ENCODE data around the gene FAM120C. TPM values are rescaled to one million over a fixed set of nuclear protein-coding genes. Genes with fewer than 3 reads are reported as not detected.

Gene FAM120C
- total RNA-seq, 1 donor from 2014 or later: 5.6 TPM

DNA sequence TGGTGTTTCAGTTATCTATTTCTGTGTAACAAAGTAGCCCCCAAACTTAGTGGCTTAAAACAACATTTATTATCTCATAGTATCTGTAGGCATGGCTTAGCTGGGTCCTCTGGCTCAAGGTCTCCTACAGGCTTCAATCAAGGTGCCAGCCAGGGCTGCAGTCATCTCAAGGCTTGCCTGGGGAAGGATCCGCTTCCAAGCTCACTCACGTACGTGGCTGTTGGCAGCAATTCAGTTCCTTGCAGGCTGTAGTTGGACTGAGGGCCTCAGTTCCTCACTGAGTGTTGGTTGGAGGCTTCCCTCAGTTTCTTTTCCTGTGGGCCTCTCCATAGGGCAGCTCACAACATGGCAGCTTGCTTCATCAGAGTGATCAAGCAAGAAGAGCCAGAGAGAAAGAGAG lies 9.3 kb downstream of the FAM120C start:
- intact Hi-C loops (cut with DNase I): no loop called here
- DNase-seq (ENCODE audit: missing footprints) (no peak), ATAC-seq (no peak)

DNA sequence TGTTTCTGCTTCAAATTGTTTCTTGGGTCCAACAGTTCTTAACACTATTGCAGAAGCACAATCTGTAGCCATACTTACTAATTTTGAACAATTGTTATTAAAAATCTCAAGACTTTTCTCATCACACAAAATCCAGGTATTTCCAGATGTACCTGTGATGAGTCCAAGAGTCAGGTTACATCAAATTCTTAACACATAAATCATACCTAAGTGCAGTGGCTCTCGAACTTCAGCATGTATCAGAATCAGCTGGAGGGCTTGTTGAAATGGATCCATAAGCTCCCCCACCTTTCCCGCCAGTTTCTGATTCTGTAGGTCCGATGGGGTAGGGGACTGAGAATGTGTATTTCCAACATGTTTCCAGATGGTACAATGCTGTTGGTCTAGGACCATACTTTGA lies 10.6 kb downstream of the FAM120C start:
- DNase-seq (ENCODE audit: missing footprints): no peak
- no peak for ATAC-seq
- intact Hi-C loops (cut with DNase I): no loop called here

DNA sequence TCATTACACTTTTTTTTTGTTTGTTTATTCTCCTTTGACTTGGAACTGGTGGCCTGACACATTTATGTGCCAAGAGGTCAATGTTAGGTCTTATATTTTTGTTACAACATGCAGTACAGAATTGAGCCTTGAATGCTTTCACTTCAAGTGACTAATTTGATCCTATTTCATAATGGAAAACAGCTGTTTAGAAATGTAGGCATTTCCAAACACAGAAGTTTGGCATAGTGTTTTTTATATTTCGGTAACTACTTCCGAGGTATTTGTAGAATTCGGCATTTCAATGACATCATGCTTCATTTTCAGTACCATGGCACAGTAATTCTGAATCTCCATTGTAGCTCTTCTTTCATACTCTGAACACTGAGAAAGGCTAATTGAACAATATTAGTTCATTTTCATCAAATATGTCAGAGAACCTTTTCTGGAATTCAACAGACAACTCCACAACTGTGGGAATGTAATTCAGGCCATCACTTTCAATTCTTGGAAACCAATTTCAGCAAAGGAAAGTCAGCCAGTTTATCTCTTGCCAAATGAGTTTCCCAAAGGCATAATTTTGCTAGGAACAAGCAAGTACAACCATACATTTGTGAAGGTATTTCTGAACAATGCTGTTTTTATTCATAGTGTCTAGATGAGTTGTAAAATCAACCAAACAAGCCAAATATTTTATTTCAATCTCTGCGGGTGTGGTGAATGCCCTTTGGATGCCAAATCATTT lies 11.4 kb downstream of the FAM120C start:
- intact Hi-C loops (cut with DNase I): no loop called here
- ATAC-seq: no peak
- DNase-seq (ENCODE audit: missing footprints): no peak

- intact Hi-C loops (cut with DNase I): no loop called here
- ATAC-seq: no peak
Observed at GRCh38 chrX:54171091-54171490, 12.0 kb downstream of the FAM120C start.

GRCh38 chrX:54166915-54167314 lies 16.1 kb downstream of the FAM120C start:
- intact Hi-C loops (cut with DNase I): no loop called here
- no peak for ATAC-seq
- DNase-seq (ENCODE audit: missing footprints): no peak

More at GRCh38 chrX:54171091-54171490, 12.0 kb downstream of the FAM120C start:
- DNase-seq (ENCODE audit: missing footprints): no peak

- ATAC-seq (no peak), DNase-seq (ENCODE audit: missing footprints) (no peak)
- intact Hi-C loops (cut with DNase I): no loop called here
Observed at GRCh38 chrX:54157561-54157960, 25.5 kb downstream of the FAM120C start.

DNA sequence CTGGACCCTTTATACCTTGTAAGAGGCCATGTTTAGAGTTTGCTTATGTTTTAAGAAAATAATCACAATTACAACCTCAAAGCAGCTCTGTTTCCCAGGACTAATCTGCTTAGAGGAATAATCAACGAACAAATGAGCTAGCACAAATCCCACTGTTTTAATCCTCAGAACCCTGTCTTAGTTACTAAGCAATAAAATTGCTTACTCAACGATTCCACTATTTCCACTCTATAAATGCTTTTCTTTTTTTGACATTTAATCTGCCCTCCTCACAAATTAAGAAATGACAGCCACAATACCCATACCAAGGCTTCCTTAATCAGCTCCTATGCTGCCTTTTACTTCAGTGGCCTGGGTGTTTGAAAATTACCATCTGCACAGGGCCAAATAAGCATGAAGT lies 48.8 kb downstream of the FAM120C start:
- intact Hi-C loops (cut with DNase I): no loop called here
- ATAC-seq (no peak), DNase-seq (ENCODE audit: missing footprints) (no peak)

- DNase-seq (ENCODE audit: missing footprints) (no peak), ATAC-seq (no peak)
- intact Hi-C loops (cut with DNase I): no loop called here
Observed at GRCh38 chrX:54116391-54116790, 66.7 kb downstream of the FAM120C start.

DNA sequence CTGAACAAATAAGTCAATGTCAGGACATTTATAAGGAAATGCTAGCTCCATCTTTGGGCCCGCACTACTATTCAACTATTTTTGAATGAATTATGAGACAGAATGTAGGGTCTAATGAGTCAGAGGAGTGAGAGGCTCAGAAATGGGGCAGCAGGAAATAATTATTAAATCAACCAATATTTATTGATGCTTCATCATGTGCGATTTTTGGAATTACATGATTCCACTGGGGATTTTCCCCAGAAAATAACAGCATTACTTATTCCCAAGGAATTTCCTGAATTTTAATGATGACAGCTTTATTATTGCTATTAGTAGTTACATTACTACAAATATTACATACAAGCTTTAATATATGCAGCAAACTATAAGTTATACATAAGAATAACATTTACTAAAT lies 89.5 kb downstream of the FAM120C start:
- DNase-seq (ENCODE audit: missing footprints) (no peak), ATAC-seq (no peak)
- intact Hi-C loops (cut with DNase I): no loop called here

- ATAC-seq (no peak), DNase-seq (ENCODE audit: missing footprints) (no peak)
- intact Hi-C loops (cut with DNase I): no loop called here
Observed at GRCh38 chrX:54093159-54093558, 89.9 kb downstream of the FAM120C start.

GRCh38 chrX:54090880-54091279 lies 92.2 kb downstream of the FAM120C start:
- DNase-seq (ENCODE audit: missing footprints) (no peak), ATAC-seq (no peak)
- intact Hi-C loops (cut with DNase I): no loop called here

DNA sequence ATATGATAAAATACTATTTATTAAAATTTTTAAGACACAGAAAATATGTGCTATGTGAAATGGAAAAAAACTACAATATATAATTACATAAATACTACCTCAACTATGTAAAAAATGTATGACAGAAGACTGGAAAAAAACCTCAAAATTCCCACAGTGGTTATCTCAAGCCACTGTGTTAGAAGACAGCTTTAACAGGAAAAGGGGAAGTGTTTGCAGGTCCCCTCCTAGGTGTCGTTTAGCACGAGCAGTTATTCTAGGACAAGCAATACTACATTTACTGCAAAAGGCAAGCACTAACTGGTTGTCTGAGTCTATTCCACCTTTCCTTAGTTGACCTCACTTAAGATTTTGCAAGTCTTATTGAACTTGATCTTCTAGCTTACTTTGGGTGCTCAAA lies 93.9 kb downstream of the FAM120C start:
- intact Hi-C loops (cut with DNase I): no loop called here
- no peak for ATAC-seq

GRCh38 chrX:54087661-54088060 lies 95.4 kb downstream of the FAM120C start:
- ATAC-seq: no peak
- intact Hi-C loops (cut with DNase I): no loop called here
- no peak for DNase-seq (ENCODE audit: missing footprints)

More for the DNA sequence above, 93.9 kb downstream of the FAM120C start:
- no peak for DNase-seq (ENCODE audit: missing footprints)

- intact Hi-C loops (cut with DNase I): no loop called here
- ATAC-seq: no peak
- DNase-seq (ENCODE audit: missing footprints): no peak
Observed at GRCh38 chrX:54085666-54086065, 97.4 kb downstream of the FAM120C start.

DNA sequence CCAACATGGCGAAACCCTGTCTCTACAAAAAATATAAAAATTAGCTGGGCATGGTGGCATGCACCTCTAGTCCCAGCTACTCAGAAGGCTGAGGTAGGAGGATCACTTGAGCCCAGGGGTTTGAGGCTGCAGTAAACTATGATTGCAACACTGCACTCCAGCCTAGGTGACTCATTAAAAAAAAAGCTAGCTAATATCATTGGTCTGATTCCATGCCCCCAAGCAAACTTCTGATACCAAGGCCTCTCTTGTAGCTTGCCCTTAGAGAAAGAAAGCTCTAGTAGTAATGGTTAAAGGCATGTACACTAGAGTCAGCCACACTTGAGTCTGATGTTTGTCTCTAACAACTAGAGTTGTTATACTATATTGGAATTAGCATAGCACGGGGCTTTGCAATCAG lies 106.2 kb downstream of the FAM120C start:
- intact Hi-C loops (cut with DNase I): no loop called here
- DNase-seq (ENCODE audit: missing footprints): no peak
- ATAC-seq: no peak

- intact Hi-C loops (cut with DNase I): no loop called here
- ATAC-seq: no peak
Observed at GRCh38 chrX:54074826-54075225, 108.2 kb downstream of the FAM120C start.

DNA sequence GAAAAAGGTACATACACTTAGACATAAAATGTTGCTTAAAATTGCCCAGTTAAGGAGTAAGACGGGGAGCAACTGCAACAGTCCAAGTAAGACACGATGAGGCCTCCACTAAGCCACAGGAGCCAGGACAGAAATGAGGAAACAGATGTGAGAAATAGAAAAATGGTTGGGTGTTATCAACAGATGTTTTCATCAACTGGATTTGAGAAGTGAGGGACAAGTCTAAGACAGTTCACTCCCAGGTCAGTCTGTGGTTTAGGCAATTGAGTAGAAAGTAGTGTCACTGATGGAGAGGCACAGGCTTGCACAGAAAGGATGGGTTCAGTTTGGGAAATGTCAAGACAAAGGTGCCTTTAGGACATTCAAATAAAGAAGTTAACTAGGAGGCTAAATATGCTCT lies 115.3 kb downstream of the FAM120C start:
- ATAC-seq: no peak
- intact Hi-C loops (cut with DNase I): no loop called here
- no peak for DNase-seq (ENCODE audit: missing footprints)

More at GRCh38 chrX:54074826-54075225, 108.2 kb downstream of the FAM120C start:
- no peak for DNase-seq (ENCODE audit: missing footprints)

DNA sequence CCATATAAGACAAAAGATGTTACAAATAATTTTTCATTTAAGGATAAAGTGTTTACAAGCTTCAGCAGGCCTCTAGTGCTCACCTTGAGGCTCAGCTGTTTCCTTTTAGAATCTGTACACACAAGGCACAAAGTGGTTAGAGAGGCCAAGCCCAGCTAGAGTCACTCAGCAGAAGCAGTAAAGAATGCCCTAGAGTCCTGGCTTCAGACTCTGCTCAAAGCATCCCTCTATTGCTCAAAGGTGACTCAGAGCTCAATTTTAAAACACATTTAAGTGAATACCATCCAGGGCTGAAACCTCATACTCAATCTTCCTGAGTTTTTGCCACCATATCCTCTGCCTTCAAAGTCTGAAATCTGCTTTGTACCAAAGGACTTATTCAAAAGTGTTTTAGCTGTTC lies 116.2 kb downstream of the FAM120C start:
- DNase-seq (ENCODE audit: missing footprints) (no peak), ATAC-seq (no peak)
- intact Hi-C loops (cut with DNase I): no loop called here

DNA sequence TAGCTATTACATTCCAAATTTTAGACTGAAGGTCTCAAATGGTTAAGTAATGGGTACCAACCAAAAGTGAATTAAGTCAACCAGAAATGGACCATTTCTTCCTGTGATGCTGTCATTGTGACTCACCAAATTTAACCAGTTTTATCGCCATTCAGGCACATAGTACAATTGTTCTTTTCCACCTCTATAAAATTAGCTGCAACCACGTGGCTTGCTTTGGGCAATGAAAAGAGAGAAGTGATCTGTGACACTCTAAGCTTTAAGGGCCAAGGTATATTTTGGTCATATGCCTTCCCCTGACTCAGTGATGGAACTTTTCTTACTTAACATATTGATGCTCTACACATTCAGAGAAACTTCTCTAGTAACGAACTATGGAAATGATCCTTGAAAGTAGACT lies 118.5 kb downstream of the FAM120C start:
- no peak for DNase-seq (ENCODE audit: missing footprints)
- intact Hi-C loops (cut with DNase I): no loop called here

DNA sequence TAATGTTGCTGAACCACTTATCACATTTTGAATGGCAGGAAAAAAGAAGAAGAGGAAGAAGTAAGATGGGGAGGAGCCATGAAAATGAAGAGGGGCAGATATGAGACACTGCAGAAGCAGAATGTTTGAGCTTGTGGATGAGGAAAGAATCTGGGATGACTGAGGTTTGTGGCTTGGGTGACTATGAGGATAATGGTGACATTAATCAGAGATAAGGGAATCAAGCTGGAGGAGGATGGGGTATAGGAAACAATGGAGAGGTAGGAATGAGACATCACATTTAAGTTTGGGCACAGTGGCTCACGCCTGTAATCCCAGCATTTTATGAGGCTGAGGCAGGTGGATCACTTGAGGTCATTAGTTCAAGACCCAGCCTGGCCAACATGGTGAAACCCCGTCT lies 119.7 kb downstream of the FAM120C start:
- no peak for DNase-seq (ENCODE audit: missing footprints)
- no peak for ATAC-seq
- intact Hi-C loops (cut with DNase I): no loop called here

More for the DNA sequence above, 118.5 kb downstream of the FAM120C start:
- ATAC-seq: no peak

- no peak for DNase-seq (ENCODE audit: missing footprints)
- ATAC-seq: peak; percentile 48
Observed at GRCh38 chrX:54049801-54050200, 133.3 kb downstream of the FAM120C start.

More at GRCh38 chrX:54049801-54050200, 133.3 kb downstream of the FAM120C start:
- intact Hi-C loops (cut with DNase I): loop anchor here (10.0 kb wide), 1 partner anchor 365 kb away; the partner anchor contains the start of gene HUWE1
